Measurements from ENCODE around the gene SPINT1. TPM values are rescaled to one million over a fixed set of nuclear protein-coding genes. Genes with fewer than 3 reads are reported as not detected.

SPINT1 gene
- total RNA-seq, 1 donor from 2014 or later: 306 TPM

- DNase-seq (ENCODE audit: low read depth): no peak
- Histone ChIP-seq H3K4me3 (ENCODE audit: low read depth, low read length) (no peak overlapping the region), H3K36me3 (ENCODE audit: control insufficient read depth, insufficient read depth, low read length) (no peaks in the 10 kb centered on the region), H3K27me3 (ENCODE audit: control insufficient read depth, insufficient read depth, low read length) (no peaks in the 10 kb centered on the region)
- no peak for TF ChIP-seq CTCF (IDR thresholded peaks at IDR 0.05; ENCODE audit: insufficient read depth, low read length, poor library complexity, severe bottlenecking)
These were observed 17.3 kb upstream of the SPINT1 start for GRCh38 chr15:40826423-40827075.

DNA sequence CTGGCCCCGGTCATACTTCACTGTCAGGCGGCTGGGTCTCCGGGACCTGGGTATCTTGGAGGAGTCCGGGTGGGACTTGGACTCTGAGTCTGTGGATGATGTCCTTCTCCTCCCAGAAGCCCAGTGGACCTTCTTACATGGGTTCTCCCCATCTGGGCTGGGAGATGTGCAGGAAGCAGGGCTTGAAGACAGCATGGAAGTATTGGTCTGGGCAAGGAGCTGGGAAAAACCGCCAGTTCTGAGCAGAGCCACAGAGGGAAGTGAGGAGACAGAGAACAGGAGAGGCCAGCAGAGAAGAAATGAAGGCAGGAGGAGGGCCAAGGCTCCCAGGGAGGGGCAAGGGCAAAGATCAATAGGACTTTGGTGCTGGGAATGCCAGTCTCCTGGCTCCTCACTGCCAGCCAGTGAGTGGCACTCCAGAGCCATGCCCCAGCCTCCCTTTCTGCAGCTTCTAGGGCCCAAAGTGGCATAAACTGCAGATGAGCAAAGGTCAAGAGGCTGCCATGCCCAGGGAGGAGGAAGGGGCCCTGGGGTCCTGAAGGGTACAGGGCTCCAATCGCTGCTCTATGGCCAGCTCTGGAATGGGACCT lies 15.3 kb upstream of the SPINT1 start, which contains the start of gene PPP1R14D:
Gene PPP1R14D, minus strand, starts transcription at position 262 of the 590 bp plus-strand sequence. Its CDS starts 67 bp downstream, at position 195.
- no peak for TF ChIP-seq CTCF (IDR thresholded peaks at IDR 0.05; ENCODE audit: insufficient read depth, low read length, poor library complexity, severe bottlenecking)
- no peak for DNase-seq (ENCODE audit: low read depth)
- H3K36me3 ChIP-seq (ENCODE audit: control insufficient read depth, insufficient read depth, low read length): no peaks in the 10 kb centered on the region
- no peaks in the 10 kb centered on the region for H3K27me3 ChIP-seq (ENCODE audit: control insufficient read depth, insufficient read depth, low read length)
- H3K4me3 ChIP-seq (ENCODE audit: low read depth, low read length): no peak within 1 kb of the TSS

DNA sequence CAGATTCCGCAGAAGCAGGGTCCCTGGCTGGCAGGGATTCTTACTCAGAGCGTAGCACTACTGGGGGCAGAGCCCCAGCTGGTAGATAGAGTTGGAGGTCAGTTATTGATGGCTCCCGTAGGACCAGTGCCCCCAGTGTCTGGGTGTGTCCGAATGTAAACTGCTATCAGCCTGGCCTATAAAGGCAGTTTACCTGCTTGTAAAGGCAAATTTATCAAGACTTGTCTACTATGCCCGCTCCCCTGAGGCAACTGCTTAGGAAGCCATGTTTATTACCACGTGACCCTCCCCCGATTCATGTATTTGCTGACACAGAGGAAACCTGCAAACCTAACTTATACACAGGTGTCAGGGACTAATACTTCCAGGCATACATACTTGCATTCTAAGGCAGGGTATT lies 14.7 kb upstream of the SPINT1 start:
- no peaks in the 10 kb centered on the region for H3K36me3 ChIP-seq (ENCODE audit: control insufficient read depth, insufficient read depth, low read length)
- DNase-seq (ENCODE audit: low read depth): no peak
- no peak for TF ChIP-seq CTCF (IDR thresholded peaks at IDR 0.05; ENCODE audit: insufficient read depth, low read length, poor library complexity, severe bottlenecking)
- no peaks in the 10 kb centered on the region for H3K27me3 ChIP-seq (ENCODE audit: control insufficient read depth, insufficient read depth, low read length)
- H3K4me3 ChIP-seq (ENCODE audit: low read depth, low read length): no peak overlapping the region

DNA sequence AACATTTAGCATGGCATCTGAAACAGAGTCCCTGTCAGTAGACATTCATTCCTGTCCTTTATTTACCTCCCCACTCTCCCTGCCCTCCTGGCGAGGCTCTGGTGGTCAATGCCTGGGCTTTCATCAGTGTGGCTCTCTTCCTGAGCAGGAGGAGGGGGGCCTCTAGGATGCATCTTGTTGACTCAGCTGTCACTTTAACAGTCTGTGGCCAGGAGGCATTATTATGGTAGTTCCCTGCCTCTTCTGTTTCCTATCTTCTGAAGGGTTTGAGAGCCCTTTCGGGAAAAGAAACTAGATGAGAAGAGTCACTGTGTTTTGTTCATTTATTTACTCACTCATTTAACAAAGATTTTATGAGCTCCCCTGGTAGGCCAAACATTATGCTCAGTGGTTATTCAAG lies 13.0 kb upstream of the SPINT1 start:
- no peak for TF ChIP-seq CTCF (IDR thresholded peaks at IDR 0.05; ENCODE audit: insufficient read depth, low read length, poor library complexity, severe bottlenecking)
- Histone ChIP-seq H3K4me3 (ENCODE audit: low read depth, low read length) (no peak overlapping the region), H3K27me3 (ENCODE audit: control insufficient read depth, insufficient read depth, low read length) (no peaks in the 10 kb centered on the region)

GRCh38 chr15:40831861-40832260 lies 12.0 kb upstream of the SPINT1 start:
- TF ChIP-seq CTCF (IDR thresholded peaks at IDR 0.05; ENCODE audit: insufficient read depth, low read length, poor library complexity, severe bottlenecking): no peak
- no peak for DNase-seq (ENCODE audit: low read depth)
- no peak overlapping the region for H3K4me3 ChIP-seq (ENCODE audit: low read depth, low read length)
- H3K36me3 ChIP-seq (ENCODE audit: control insufficient read depth, insufficient read depth, low read length): no peaks in the 10 kb centered on the region
- H3K27me3 ChIP-seq (ENCODE audit: control insufficient read depth, insufficient read depth, low read length): no peaks in the 10 kb centered on the region

More for the DNA sequence above, 13.0 kb upstream of the SPINT1 start:
- DNase-seq (ENCODE audit: low read depth): no peak
- no peaks in the 10 kb centered on the region for H3K36me3 ChIP-seq (ENCODE audit: control insufficient read depth, insufficient read depth, low read length)

Data from kidney epithelial cell (primary cell).